D341Med (cell line): ENCODE results near the gene PIK3R6.
"Not testable (repeated sequence)": the region's sequence is repeated elsewhere in the genome, so short reads cannot be mapped to it uniquely, and the experiment has no call there.

Experiments
- DNase-seq: peaks from one replicate; pipeline ENCODE4 v3.0.0; 2012; ENCODE audit warnings: low spot score

The PIK3R6 gene

DNA sequence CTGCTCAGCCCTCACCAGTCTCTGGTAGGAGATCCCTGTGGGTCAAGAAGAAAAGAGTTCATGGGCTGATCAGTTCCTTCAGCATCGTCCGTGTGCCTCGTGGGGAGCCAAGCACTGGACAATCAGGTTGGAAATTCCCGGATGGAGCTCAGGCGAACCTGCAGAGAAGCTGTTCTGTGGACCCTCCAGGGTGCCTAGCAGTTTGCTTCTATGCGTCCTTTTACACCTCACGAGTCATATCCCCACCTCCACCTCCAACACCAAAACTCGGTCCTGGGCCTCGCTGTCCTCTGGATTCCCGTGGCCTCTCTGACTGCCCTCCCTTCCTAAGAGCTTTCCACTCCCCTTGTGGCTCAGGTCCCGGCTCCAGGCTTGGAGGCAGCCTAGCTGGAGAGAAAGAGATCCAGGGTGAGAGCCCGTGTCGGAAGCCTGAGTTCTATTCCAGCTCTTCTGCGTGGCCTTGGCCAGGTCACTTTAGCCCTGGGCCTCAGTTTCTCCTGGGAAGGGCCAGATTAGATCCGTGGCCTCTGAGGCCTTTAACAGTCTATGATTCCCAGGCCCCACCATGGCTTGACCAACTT lies 26.2 kb upstream of the PIK3R6 start:
- DNase-seq, result no peak

DNA sequence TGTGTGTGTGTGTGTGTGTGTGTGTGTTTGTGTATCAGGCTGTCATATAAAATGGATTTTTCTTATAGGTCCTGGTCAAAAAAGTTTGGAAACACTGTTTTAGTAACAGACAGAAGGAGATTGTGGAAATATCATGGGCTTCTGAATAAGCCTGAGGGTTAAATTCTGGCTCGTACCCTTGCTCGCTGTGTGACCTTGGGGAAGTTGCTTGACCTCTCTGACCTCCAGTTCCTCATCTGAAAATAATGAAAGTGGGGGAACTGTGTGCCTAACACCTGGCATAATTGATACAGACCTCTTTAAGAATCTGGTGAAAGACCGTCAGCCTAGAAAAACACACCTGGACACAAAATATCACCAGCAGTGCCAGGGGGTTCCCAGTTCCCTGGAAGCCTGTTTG lies 25.6 kb upstream of the PIK3R6 start:
- no peak for DNase-seq

GRCh38 chr17:8892338-8892690 lies 24.8 kb upstream of the PIK3R6 start:
- no peak for DNase-seq

DNA sequence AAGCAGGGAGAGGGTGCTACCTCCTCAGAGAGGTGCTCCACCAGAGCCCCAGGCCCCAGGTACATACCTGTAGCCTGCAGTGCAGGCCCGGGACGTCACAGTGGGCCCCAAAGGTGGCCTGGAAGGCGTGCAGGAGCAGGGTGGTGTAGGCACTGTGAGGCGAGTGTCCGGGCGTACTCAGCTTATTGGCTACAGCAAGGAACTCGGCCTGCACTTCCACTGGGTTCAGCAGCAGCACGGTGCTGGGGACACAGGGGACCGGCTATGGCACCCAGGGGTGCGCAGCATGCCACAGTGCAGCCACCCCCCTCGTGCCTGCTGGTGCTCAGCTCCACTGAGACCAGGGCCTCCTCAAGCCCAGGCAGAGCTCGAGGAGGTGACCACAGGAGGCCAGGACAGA lies 23.2 kb upstream of the PIK3R6 start:
- DNase-seq, result no peak

GRCh38 chr17:8889458-8890210 lies 22.2 kb upstream of the PIK3R6 start:
- no peak for DNase-seq

GRCh38 chr17:8888704-8889302 lies 21.3 kb upstream of the PIK3R6 start:
- DNase-seq, result no peak

DNA sequence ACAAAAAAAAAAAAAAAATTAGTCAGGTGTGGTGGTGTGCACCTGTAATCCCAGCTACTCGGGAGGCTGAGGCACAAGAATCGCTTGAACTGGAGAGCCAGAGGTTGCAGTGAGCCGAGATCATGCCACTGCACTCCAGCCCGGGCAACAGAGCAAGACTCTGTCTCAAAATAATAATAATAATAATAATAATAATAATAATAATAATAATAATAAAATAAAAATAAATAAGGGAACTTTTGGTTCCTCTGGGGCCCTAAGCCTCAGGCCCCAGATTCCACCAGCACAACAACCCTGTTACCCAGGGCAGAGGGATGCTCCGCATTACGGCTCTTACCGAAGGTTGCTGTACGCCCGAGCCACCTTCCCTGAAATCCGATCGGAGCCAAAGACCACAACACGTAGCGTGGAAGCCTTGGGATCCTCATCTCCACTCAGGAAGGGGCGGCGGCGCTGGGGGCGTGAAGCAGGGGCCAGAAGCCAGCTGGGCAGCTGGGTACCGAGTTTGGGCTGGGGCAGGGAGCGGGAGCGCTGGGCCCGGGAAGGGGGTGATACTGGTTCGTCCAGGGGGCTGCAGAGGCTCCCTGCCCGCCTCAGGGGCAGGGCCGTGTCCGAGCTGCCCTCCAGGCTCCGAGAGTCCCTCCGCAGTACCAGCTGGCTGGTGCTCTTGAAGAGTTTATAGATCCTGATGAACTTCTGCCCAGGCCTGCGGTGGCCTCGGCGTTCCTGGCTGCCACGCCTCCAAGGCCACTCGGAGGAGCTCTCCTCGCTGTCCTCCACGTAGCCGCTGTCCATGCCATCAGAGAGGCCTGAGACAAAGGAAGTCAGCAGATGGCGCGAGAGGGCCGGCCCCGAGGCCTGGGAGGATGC lies 20.6 kb upstream of the PIK3R6 start:
- DNase-seq, result no peak

DNA sequence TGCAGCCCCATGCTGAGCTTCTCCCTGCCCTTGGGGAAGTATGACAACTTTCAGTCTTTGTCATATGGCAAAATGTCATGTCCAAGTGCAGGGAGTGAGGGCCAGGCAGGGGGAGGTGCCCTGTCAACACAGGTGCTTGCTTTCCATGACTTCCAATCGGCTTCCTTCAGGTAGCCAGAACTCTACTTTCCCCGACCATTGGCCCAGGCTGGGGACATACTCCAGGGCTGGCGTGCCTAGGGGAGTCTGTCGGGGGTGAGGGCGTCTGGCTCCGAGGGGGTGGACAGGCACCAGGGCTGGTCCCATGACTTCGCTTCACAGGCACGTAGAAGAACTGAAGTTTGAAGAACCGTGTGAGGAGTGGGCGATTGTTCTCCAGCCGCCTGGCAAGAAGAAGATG lies 19.8 kb upstream of the PIK3R6 start:
- no peak for DNase-seq

DNA sequence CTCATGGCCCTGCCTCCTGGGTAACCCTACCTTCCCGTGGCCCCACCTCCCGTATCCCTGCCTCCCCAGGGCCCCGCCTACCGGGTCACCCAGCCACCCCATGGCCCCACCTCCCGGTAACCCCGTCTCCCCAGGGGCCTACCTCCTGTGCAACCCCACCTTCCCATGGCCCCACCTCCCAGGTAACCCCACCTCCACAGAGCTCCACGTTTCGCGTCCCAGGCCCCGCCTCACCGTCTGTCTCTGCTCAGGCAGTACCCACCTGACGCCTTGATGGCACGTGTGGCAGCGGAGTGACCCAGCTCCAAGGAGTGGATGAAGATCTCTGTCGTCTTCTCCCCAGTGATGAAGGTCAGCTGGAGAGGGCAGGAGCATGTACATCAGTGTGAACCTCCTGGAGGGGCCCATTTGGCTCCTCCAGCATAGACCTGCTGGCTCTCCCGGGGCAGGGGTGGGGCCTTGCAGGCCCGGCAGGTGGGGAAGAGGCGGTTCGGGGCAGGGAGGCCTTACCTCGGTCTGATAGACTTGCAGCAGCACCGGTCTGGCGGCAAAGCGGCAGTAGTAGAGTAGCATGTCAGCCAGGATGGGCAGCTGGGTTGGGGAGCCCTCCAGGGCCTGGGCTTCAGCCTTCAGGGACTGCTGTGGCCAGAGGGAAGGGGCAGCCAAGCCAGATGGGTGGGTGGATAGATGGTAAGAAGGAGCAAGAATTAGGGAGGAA lies 18.7 kb upstream of the PIK3R6 start:
- DNase-seq, result no peak

DNA sequence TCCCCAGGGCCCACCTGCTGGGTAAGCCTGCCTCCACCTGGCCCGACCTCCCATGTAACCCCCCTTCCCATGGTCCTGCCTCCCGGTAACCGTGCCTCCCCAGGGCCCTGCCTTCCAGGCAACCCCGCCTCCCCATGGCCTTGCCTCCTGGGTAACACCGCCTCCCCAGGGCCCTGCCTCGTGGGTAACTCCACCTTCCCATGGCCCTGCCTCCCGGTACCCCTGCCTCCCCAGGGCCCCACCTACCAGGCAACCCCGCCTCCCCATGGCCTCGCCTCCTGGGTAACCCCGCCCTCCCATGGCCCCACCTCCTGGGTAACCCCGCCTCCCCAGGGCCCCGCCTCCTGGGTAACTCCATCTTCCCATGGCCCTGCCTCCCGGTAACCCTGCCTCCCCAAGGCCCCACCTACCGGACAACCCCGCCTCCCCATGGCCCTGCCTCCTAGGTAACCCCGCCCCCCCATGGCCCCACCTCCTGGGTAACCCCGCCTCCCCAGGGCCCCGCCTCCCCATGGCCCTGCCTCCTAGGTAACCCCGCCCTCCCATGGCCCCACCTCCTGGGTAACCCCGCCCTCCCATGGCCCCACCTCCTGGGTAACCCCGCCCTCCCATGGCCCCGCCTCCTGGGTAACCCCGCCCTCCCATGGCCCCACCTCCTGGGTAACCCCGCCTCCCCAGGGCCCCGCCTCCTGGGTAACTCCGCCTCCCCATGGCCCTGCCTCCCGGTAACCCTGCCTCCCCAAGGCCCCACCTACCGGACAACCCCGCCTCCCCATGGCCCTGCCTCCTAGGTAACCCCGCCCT lies 17.9 kb upstream of the PIK3R6 start:
- DNase-seq, result not testable (repeated sequence)

DNA sequence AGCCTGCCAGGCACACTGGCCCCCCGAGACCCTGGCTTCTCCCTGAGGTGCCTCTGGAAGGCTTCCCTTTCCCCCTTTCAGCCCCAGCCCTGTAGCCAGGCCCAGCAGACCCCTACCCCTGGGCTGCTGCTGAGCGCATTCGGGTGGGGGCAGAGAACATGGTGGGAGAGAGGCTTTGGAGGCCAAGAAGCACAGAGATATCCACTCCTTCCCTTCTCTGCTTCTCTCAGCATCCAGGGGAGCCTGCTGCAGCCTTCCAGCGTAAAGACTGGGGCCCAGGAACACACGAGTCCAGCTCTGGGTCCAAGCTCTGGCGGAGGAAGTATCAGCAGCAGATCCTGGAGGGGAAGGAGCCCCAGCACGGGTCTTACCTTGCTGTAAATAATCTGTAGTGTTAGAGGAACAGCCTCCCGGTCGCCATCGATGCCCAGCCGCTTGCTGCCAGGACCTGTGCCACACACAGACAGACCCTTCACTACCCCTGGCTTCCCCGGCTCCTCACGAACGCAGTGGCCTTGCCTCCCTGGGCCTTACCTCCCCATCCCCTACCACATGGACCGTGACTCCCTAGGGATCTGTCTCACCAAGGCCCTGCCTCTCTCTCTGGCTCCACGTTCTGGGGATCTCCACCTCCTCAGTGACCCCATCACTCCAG lies 17.0 kb upstream of the PIK3R6 start:
- no peak for DNase-seq

GRCh38 chr17:8883353-8883752 lies 15.9 kb upstream of the PIK3R6 start:
- no peak for DNase-seq

DNA sequence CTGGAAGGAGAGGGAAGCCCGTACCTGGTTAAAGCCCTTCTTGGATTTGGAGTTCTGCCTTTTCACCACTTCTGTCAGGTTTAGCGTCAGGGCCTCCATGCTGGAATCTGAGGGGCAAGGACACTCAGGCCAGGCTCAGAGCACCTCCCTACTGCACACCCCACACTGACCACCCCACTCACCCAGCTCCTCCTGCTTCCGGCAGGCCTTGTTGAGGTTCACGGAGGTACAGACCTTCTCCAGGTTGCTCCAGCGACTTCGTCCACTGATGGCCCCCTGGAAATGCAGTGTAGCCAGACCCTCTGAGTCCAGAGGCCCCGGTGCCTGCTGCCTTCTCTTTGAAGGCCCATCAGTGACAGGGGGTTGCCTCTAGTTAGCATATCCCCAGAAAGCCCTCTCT lies 14.1 kb upstream of the PIK3R6 start:
- no peak for DNase-seq

DNA sequence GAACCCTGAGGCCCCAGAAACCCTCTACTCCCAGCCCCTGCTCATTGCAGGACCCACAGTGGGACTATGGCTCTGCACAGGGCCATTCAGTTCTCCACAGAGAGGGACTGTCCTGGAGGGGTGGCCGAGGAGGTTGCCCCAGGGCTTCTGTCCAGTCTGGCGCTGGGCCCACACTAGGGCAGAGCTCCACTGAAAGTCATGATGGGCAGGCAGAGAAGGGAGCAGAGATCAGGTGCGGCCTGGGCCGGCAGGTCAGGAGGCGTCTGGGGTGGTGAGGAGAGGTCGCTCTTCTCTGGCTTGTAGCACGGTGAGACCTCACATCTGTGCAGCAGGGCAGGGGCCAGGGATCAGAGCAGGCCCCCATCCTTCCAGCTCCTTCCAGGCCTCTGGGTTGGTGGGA lies 13.0 kb upstream of the PIK3R6 start:
- DNase-seq, result no peak

- no peak for DNase-seq
Observed at GRCh38 chr17:8879410-8879809, 11.9 kb upstream of the PIK3R6 start.

- no peak for DNase-seq
Observed at GRCh38 chr17:8877984-8878383, 10.5 kb upstream of the PIK3R6 start.

DNA sequence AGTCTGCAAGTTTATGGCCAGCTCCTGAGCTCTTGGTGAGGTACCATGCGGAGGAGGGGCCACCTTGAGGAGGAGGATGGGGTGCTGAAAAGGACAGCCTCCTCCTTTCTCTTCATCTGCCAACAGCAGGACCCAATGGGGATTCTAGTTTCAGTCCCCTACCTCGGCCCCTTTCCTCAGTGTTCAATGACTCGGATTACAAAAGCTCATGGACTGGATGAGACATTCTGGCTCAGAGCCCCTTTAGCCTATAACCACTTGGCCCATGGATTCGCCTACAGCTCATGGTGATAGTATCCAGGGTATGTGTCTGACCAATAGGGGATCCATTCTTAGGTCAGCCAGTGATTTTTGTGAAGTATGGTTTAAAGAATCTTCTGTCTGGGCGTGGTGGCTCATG lies 8.5 kb upstream of the PIK3R6 start:
- DNase-seq, result no peak

DNA sequence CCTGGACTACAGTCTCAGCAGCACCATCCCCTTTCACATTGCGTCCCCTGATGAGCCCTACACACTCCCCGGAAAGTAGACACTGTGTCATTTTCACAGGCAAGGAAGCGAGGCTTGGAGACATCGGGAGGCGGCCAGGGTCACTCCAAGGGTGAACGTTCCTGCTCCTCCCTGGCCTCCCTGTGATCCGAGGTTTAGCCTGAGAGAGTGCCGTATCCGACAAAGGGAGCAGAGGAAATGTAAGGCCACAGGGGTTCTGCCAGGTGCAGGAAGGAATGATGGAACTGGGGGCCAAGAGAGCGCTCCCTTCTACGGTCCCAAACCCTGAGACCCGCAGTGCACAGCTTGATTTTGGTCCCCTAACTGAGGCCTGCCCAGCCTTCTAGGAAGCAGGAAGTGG lies 8.0 kb upstream of the PIK3R6 start:
- DNase-seq, result no peak

DNA sequence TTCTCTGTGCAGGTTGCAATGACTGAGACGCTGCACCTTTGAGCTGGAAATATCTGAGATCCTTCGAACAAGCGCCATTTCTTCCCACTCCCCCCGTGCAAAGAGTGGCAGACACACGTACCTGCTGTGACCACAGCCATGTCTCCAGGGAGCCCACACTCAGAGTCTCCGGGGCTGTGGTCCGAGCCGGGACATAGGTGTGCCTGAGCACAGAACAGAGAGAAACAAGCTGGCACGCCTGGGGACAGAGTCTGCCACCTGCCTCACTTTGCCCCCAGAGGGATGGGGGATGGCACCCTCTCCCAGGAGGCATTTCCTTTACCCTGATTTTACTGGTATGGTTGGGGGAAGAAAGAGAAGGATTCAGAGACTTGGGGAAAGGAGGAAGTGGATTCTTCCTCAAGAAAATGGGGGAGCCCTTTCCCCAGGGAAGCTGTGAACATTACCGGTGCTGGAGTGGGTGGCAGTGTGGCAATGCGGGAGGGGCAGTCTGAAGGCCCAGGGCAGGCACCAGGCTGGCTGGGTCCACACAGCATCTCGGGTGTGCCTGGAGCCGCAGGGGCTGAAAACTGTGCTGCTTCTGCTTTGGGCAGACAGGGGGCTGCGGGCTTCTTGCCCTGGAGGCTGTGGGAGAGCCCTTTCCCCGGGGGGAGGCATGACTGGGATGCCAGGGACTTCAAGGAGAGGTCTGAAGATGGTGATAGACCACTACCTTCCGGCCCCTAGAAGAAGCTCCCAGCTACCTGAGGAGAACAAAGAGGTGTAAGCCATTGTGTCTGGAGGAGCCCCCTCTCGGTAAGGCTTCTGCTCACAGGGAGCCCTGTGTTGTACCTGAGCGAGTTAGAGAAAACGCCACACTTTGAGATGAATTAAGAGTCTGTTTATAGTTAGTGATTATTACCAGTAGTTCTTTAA lies 6.6 kb upstream of the PIK3R6 start:
- DNase-seq, result no peak
